GM12864 (cell line): ENCODE results near the gene TLR8.

Experiments used
- DNase-seq: peaks from one replicate; pipeline ENCODE4 v3.0.0-alpha.2; 2011; ENCODE audit warnings: low read depth
- H3K4me3 ChIP-seq: 2 replicates; pipeline ENCODE4 v1.5.1; 2011; ENCODE audit warnings: mild to moderate bottlenecking, low read depth, low read length, control low read depth
- CTCF ChIP-seq: IDR thresholded peaks from 2 replicates; pipeline ENCODE4 v1.5.1; 2011; ENCODE audit warnings: low read depth, mild to moderate bottlenecking, moderate library complexity, low read length, control low read depth, inconsistent platforms; ENCODE audit errors: missing control alignments

TLR8 gene

GRCh38 chrX:12947545-12948235, 41.3 kb downstream of the TLR8 start:
- no peak for TF ChIP-seq CTCF
- no peak for DNase-seq
- no peak overlapping the region for H3K4me3 ChIP-seq

DNA sequence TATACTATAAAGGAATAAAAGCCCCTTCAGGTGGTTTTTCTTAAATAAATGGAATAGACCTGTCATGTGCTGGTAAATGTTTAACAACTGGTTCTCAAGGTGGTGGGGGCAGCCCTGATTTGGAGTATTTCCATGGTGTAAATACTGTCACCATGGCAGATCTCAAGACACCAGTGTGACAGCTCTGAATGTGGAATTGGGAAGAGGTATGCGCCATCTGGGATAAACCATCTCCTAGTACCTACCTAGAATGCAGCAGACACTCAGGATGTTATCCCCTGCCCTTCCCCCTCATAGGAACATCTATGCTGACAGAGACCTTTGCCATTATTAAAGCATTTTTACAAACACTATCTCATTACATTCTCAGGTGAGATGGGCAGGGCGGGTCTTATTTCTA, 42.1 kb downstream of the TLR8 start:
- no peak for DNase-seq
- TF ChIP-seq CTCF: no peak
- H3K4me3 ChIP-seq: no peak overlapping the region

DNA sequence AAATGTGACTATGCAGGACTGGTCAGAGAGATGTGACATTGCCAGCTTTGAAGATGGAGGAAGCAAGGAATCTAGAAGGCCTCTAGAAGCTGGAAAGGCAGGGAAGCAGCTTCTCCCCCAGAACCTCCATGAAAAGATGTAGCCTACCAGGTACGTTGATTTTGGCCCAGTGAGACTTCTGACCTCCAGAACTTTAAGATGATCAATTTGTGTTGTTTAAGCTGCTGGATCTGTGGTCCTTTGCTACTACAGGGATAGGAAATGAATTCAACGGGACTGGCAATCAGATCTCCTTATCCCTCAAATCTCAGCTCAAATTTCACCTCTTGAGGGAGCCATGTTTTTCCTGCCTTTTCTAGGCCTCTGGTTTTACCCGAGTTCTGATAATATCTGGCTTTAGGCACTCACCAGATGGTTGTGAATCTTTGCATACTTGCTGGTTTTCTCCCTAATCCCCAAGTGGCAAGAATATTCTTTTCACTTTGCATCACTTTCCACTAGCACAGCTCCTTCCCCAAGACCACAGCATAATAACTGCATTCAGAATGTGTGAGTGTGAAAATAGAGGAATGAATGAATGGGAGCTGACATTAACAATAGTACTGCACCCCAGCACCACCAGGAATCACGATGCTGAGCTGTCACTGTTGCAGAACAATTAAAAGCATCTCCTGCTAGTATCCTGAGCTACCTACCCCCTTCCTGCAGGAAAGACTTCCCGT, 42.9 kb downstream of the TLR8 start:
- H3K4me3 ChIP-seq: no peak overlapping the region
- no peak for TF ChIP-seq CTCF
- no peak for DNase-seq

DNA sequence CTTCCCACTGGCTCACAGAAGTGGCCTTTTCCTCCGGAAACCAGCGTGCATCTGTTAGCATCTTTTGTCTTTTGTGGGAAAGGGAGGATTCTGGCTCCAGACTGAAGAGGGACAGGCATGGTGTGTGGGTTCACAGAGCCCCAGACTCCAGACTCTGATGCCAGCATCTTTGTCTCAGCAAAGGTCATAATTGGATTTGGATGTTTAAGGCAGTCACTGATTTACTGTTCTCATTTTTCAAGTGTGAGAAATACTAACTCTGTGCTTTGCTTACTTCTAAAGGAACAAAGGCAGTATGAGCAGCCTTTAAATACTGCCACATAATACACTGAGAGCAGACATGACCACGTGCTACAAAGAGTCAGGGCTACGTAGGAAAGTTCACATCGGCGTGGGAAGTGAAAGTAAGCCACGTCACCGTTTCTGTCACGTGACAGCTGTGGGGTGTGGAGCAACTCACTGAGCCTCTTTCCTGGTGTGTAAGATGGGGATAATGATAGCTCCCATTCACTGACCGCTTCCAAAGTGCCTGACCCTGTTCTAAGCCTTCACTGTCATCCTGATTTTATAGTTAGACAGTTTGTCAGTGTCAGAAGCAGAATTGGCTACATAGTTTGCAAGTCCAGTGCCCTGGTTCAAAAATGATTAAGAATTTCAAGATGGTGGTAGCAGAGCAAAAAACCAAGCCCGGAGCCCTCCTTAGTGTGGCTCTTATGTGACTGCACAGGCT, 43.7 kb downstream of the TLR8 start:
- TF ChIP-seq CTCF: no peak
- peak overlapping the region; percentile 48 for H3K4me3 ChIP-seq
- peak; percentile 90 for DNase-seq

DNA sequence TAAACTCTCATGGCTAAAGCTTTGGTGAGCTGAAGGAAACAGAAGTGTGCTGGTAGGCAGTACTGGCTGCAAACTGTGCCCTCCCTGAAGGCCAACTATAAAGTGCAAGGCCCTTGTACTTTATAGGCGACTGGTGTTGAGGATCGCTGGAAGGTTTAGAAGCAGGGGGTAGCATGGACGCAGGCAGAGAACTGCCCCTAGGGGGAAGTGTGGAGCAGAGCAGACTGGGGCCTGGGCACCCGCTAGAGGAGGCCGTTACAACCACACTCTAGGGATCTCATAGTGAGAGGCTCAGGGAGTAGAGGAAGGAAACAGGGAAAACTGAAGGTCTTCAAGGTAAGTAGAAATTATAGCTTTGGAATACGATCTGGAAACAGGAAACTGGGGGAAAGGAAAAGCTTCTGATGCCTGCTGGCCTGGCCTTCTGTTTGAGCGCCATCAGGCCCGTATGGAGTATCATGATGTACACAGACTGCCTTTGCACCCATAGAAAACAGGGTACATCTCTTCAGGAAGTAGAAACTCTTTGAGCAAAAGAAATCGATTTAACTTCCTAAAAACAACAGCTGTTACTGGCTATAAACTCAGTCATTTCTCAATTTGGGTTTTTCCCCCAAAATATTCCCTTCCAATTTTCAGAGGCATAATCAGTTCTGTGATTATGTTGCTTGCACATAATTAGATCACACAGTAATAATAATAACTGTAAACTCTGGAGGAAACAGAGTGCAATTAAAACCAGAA, 44.6 kb downstream of the TLR8 start:
- TF ChIP-seq CTCF: peak; percentile 84
- DNase-seq: no peak
- H3K4me3 ChIP-seq: peak overlapping the region; percentile 48

DNA sequence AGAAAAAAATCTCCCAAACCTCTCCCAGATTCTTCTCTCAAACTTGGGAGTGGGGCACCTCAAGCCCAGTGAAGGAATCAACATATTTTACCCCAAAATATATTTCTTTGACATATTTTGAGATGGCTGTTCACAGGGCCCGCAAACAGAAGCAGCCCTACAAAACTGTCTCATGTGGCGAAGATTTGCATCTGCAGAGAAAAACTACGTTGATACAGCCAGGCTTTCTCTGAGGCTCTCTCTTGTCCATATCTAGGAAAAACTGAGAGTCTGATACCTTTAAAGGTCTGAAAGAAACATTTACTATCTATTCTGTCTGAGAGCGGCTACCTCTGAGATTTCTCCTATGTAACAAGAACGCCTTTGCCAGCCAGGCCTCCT, 45.2 kb downstream of the TLR8 start:
- TF ChIP-seq CTCF: no peak
- H3K4me3 ChIP-seq: peak overlapping the region; percentile 48; the same call in 1 of the 2 replicates
- DNase-seq: no peak
